Measurements from ENCODE around the gene MIER2. TPM values are rescaled to one million over a fixed set of nuclear protein-coding genes. Genes with fewer than 3 reads are reported as not detected.
A peak's percentile ranks its signal among the peaks of the same experiment; 100 is the strongest.

MIER2 gene
- polyA plus RNA-seq, 3 donors: 3.6 to 21.9 (median 6.9) TPM

DNA sequence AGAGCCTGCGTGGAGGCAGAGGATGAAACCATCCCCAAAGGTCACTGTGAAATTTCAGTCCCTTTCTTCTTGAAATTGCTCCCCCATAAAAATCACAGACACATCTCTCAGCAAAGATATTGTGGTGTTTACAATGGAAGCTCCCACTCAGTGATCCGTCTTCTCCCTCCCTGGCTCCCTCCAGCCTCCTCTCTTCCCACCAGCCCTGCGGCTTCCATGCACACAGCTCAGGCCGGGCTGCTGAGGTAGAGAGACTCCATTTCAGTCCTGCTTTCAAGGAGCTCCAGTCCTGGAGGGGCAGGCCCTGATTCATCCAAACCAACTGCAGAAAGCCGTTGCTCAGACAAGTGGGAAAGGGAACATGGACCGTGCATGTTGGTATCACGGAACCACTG lies 24.0 kb upstream of the MIER2 start:
- Histone ChIP-seq H3K9ac (ENCODE audit: insufficient read depth, low read length, poor library complexity, severe bottlenecking) (no peak overlapping the region), H3K9me3 (replicated peaks in 1 of 2; ENCODE audit: control insufficient read depth in 1 of 2, insufficient read depth in 1 of 2, low read length in 2 of 2) (no peaks in the 10 kb centered on the region), H3K4me3 (replicated peaks in 1 of 3; ENCODE audit: low read depth in 2 of 3, low read length in 3 of 3) (no peak overlapping the region), H3K36me3 (replicated peaks in 1 of 2; ENCODE audit: control insufficient read depth in 1 of 2, insufficient read depth in 2 of 2, low read length in 2 of 2) (no peaks in the 10 kb centered on the region), H4K20me1 (ENCODE audit: insufficient read depth, low read length) (no peaks in the 10 kb centered on the region), H3K79me2 (ENCODE audit: insufficient read depth, low read length) (no peaks in the 10 kb centered on the region), H3K27ac (ENCODE audit: low read depth in 1 of 2, low read length in 2 of 2) (no peak overlapping the region), H3K4me2 (replicated peaks; ENCODE audit: extremely low read depth, low read length, poor library complexity, severe bottlenecking) (no peak overlapping the region), H3K27me3 (ENCODE audit: control insufficient read depth in 2 of 2, insufficient read depth in 2 of 2, low read length in 2 of 2) (no peaks in the 10 kb centered on the region), H3K4me1 (ENCODE audit: control insufficient read depth in 1 of 2, insufficient read depth in 2 of 2, low read length in 2 of 2) (no peaks in the 10 kb centered on the region), H2AFZ (ENCODE audit: insufficient read depth, low read depth, low read length, poor library complexity, severe bottlenecking) (no peak overlapping the region)
- Mint-ChIP-seq H3K27me3 (ENCODE audit: low read depth in 3 of 3) (peaks cover 11 to 27% (median 17%) of the 10 kb centered on the region in 3 donors), H3K36me3 (no peaks in the 10 kb centered on the region), H3K4me3 (no peak overlapping the region), H3K4me1 (no peaks in the 10 kb centered on the region), H3K9me3 (peaks cover 0 to 3% (median 2%) of the 10 kb centered on the region in 7 donors), H3K27ac (peak overlapping the region in 1 of 7 donors; percentile 12)
- TF ChIP-seq, protein P1, sequence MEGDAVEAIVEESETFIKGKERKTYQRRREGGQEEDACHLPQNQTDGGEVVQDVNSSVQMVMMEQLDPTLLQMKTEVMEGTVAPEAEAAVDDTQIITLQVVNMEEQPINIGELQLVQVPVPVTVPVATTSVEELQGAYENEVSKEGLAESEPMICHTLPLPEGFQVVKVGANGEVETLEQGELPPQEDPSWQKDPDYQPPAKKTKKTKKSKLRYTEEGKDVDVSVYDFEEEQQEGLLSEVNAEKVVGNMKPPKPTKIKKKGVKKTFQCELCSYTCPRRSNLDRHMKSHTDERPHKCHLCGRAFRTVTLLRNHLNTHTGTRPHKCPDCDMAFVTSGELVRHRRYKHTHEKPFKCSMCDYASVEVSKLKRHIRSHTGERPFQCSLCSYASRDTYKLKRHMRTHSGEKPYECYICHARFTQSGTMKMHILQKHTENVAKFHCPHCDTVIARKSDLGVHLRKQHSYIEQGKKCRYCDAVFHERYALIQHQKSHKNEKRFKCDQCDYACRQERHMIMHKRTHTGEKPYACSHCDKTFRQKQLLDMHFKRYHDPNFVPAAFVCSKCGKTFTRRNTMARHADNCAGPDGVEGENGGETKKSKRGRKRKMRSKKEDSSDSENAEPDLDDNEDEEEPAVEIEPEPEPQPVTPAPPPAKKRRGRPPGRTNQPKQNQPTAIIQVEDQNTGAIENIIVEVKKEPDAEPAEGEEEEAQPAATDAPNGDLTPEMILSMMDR (IDR thresholded peaks at IDR 0.05): no peak
- no peak for DNase-seq
- intact Hi-C loops (cut with micrococcal nuclease): no loop called here
- WGBS (ENCODE audit: insufficient coverage): 83% methylated on average over 1 of the region's 7 CpGs

DNA sequence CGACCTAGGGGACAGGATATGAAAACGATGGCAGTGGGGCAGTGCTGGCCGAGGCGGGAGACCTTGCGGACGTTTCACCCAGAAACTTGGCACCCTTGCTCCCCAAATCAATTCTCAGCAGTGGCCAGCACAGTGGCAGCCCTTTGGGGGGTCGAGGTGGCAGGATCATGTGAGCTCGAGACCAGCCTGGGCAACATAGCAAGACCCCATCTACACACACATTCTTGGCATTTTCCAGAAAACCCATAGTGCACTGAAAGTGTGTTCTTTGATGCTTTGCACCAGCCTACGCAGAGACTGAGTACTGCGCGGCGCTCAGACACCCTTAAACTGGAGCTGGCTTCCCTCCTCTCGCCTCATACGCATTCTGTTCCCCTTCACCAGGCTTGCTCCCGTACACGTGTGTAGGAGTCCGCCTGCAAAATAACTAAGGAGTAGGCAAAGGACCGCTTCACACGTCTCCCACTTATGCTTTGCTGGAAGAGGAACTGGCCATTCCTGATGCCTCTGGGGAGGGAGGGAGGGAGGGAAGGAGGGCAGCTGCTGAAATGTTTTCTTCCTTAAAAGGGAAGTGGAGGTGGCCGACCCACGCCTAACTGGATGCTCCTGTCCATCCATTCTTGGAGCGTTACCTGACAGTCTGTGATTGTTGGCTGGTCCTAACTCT lies 23.5 kb upstream of the MIER2 start:
- intact Hi-C loops (cut with micrococcal nuclease): no loop called here

More for the DNA sequence above, 23.5 kb upstream of the MIER2 start:
- H3K27me3 Mint-ChIP-seq (ENCODE audit: low read depth in 3 of 3): peaks cover 11 to 23% (median 17%) of the 10 kb centered on the region in 3 donors
- H3K4me3 Mint-ChIP-seq: no peak overlapping the region
- DNase-seq: no peak
- TF ChIP-seq, protein P1 (IDR thresholded peaks at IDR 0.05): no peak
- H3K4me1 Mint-ChIP-seq: no peaks in the 10 kb centered on the region
- no peak overlapping the region for H2AFZ ChIP-seq (ENCODE audit: insufficient read depth, low read depth, low read length, poor library complexity, severe bottlenecking)
- H3K9me3 ChIP-seq (replicated peaks in 1 of 2; ENCODE audit: control insufficient read depth in 1 of 2, insufficient read depth in 1 of 2, low read length in 2 of 2): no peaks in the 10 kb centered on the region
- H3K27ac ChIP-seq (ENCODE audit: low read depth in 1 of 2, low read length in 2 of 2): no peak overlapping the region
- no peaks in the 10 kb centered on the region for H3K79me2 ChIP-seq (ENCODE audit: insufficient read depth, low read length)
- no peaks in the 10 kb centered on the region for H3K4me1 ChIP-seq (ENCODE audit: control insufficient read depth in 1 of 2, insufficient read depth in 2 of 2, low read length in 2 of 2)
- no peaks in the 10 kb centered on the region for H3K36me3 ChIP-seq (replicated peaks in 1 of 2; ENCODE audit: control insufficient read depth in 1 of 2, insufficient read depth in 2 of 2, low read length in 2 of 2)
- WGBS (ENCODE audit: insufficient coverage): 72% methylated on average over 17 of the region's 22 CpGs
- no peak overlapping the region for H3K4me3 ChIP-seq (replicated peaks in 1 of 3; ENCODE audit: low read depth in 2 of 3, low read length in 3 of 3)
- H3K27me3 ChIP-seq (ENCODE audit: control insufficient read depth in 2 of 2, insufficient read depth in 2 of 2, low read length in 2 of 2): no peaks in the 10 kb centered on the region
- H3K4me2 ChIP-seq (replicated peaks; ENCODE audit: extremely low read depth, low read length, poor library complexity, severe bottlenecking): no peak overlapping the region
- H3K36me3 Mint-ChIP-seq: no peaks in the 10 kb centered on the region
- peak overlapping the region in 1 of 7 donors; percentile 3 for H3K27ac Mint-ChIP-seq
- H3K9ac ChIP-seq (ENCODE audit: insufficient read depth, low read length, poor library complexity, severe bottlenecking): no peak overlapping the region
- H4K20me1 ChIP-seq (ENCODE audit: insufficient read depth, low read length): no peaks in the 10 kb centered on the region
- H3K9me3 Mint-ChIP-seq: peaks cover 0 to 3% (median 2%) of the 10 kb centered on the region in 7 donors

Data from CD14-positive monocyte (primary cell).